HCT116 (cell line): ENCODE results near the gene CALN1. TPM values are rescaled to one million over a fixed set of nuclear protein-coding genes. Genes with fewer than 3 reads are reported as not detected.

Source experiments
- ATAC-seq: fragments of 200-7000 bp; cut with Tn5 transposase; 2 replicates; pipeline ENCODE4 v1.9.1; 2020; ENCODE audit warnings: mild to moderate bottlenecking, moderate library complexity
- BruUV-seq: library from RNA; stranded (reverse); fragments of 400-500 nt; replicated peaks from 2 replicates; lab custom pipeline; 2021; lab: Mats Ljungman, UMichigan
- CTCF ChIA-PET: fragments of 300-600 bp; sonication (Branson Sonifier 250); formaldehyde crosslinking; loops from one replicate; lab custom pipeline; 2021; ENCODE audit warnings: antibody characterized with exemption; lab: Charles Lee
- POLR2A ChIA-PET: fragments of 300-600, 350-600 bp; sonication (Branson Sonifier 250); formaldehyde crosslinking; loops from one replicate; lab custom pipeline; 2021; ENCODE audit warnings: antibody characterized with exemption; lab: Charles Lee
- RAD21 ChIA-PET, 2 experiments: fragments of 300-600 bp; sonication (Branson Sonifier 250); formaldehyde crosslinking; loops; one replicate each; lab custom pipeline; 2023; ENCODE audit warnings: low total read pairs in 2 of 2; ENCODE audit not compliant: uncharacterized antibody in 2 of 2, unreplicated experiment in 2 of 2, low non-redundant PET in 1 of 2; lab: Charles Lee
- DNase-seq: peaks from one replicate; pipeline ENCODE4 v3.0.0-alpha.2; 2010; ENCODE audit warnings: low read depth, low spot score
- H2AFZ ChIP-seq: fragments of 200-600 bp; shearing (Covaris generic), sonication (generic); 2 replicates; pipeline ENCODE4 v1.6.1; 2017; ENCODE audit warnings: low read depth, mixed run types, mixed read lengths, antibody characterized with exemption, low read length; ENCODE audit not compliant: poor library complexity, severe bottlenecking
- H3K27ac ChIP-seq: 2 replicates; pipeline ENCODE4 v1.5.1; 2012; ENCODE audit warnings: low read depth, low read length
- H3K27me3 ChIP-seq: fragments of 200-600 bp; sonication (generic); 2 replicates; pipeline ENCODE4 v1.6.1; 2016; ENCODE audit warnings: mixed run types, low read length, mixed read lengths; ENCODE audit not compliant: insufficient read depth
- H3K36me3 ChIP-seq, 2 experiments: fragments of 200-500 bp in 1 of 2; fragments of 200-600 bp in 1 of 2; sonication (Bioruptor generic) in 1 of 2; sonication (generic) in 1 of 2; 2 replicates each; pipeline versions ENCODE4 v1.5.1 to v1.6.1; 2014 to 2016; ENCODE audit warnings: low read length in 2 of 2, inconsistent platforms in 1 of 2, mixed read lengths in 1 of 2, mixed run types in 1 of 2; ENCODE audit not compliant: insufficient read depth in 2 of 2, control insufficient read depth in 1 of 2
- H3K4me1 ChIP-seq, 2 experiments: fragments of 200-600 bp in 1 of 2; sonication (generic) in 1 of 2; 2 replicates each; pipeline versions ENCODE4 v1.5.1 to v1.6.1; 2012 to 2017; ENCODE audit warnings: low read length in 2 of 2, inconsistent platforms in 1 of 2, mild to moderate bottlenecking in 1 of 2, mixed read lengths in 1 of 2, mixed run types in 1 of 2, moderate library complexity in 1 of 2; ENCODE audit not compliant: insufficient read depth in 2 of 2, control insufficient read depth in 1 of 2
- H3K4me2 ChIP-seq: fragments of 200-600 bp; sonication (generic); 2 replicates; pipeline ENCODE4 v1.6.1; 2017; ENCODE audit warnings: mixed run types, low read length, mixed read lengths
- H3K4me3 ChIP-seq, 2 experiments: fragments of 200-600 bp in 1 of 2; sonication (generic) in 1 of 2; replicated peaks in 1 of 2; 2 replicates each; pipeline ENCODE4 v1.5.1; 2011 to 2016; ENCODE audit warnings: low read length in 2 of 2, control low read depth in 1 of 2, low read depth in 1 of 2, mild to moderate bottlenecking in 1 of 2, mixed read lengths in 1 of 2, mixed run types in 1 of 2
- H3K79me2 ChIP-seq: fragments of 200-600 bp; sonication (generic); 2 replicates; pipeline ENCODE4 v1.6.1; 2017; ENCODE audit warnings: mild to moderate bottlenecking, mixed run types, low read length, moderate library complexity, mixed read lengths; ENCODE audit not compliant: insufficient read depth
- H3K9ac ChIP-seq: fragments of 200-600 bp; sonication (generic); 2 replicates; pipeline ENCODE4 v1.6.1; 2016; ENCODE audit warnings: low read length, mixed read lengths
- H3K9me2 ChIP-seq: fragments of 200-600 bp; sonication (generic), shearing (Covaris generic); 2 replicates; pipeline ENCODE4 v1.6.1; 2017; ENCODE audit warnings: mixed run types, mild to moderate bottlenecking, moderate library complexity; ENCODE audit not compliant: insufficient read depth
- H3K9me3 ChIP-seq, 2 experiments: fragments of 200-500 bp in 1 of 2; fragments of 200-600 bp in 1 of 2; sonication (Bioruptor generic) in 1 of 2; sonication (generic) in 1 of 2; 2 replicates each; pipeline ENCODE4 v1.6.1; 2014 to 2017; ENCODE audit warnings: low read length in 2 of 2, mixed read lengths in 2 of 2, inconsistent platforms in 1 of 2, low read depth in 1 of 2, mild to moderate bottlenecking in 1 of 2, mixed run types in 1 of 2, moderate library complexity in 1 of 2; ENCODE audit not compliant: control insufficient read depth in 1 of 2, insufficient read depth in 1 of 2
- H4K20me1 ChIP-seq: fragments of 200-600 bp; sonication (generic), shearing (Covaris generic); 2 replicates; pipeline ENCODE4 v1.6.1; 2017; ENCODE audit warnings: mixed run types, mild to moderate bottlenecking, moderate library complexity; ENCODE audit not compliant: insufficient read depth
- CEBPB ChIP-seq: IDR thresholded peaks from 2 replicates; pipeline ENCODE4 v1.6.1; 2012; ENCODE audit warnings: low read depth
- EZH2 ChIP-seq: fragments of 200-600 bp; sonication (generic); IDR thresholded peaks from 2 replicates; pipeline ENCODE4 v1.6.1; 2017; ENCODE audit warnings: antibody characterized with exemption, mixed run types
- POLR2A ChIP-seq: IDR thresholded peaks from 2 replicates; pipeline ENCODE4 v1.7.0; 2011; ENCODE audit warnings: borderline replicate concordance; ENCODE audit not compliant: insufficient read depth, insufficient read length; ENCODE audit errors: extremely low read depth
- POLR2AphosphoS5 ChIP-seq: IDR thresholded peaks from 2 replicates; pipeline ENCODE4 v1.6.1; 2011; ENCODE audit warnings: mild to moderate bottlenecking, low read depth, low read length, moderate library complexity
- SRF ChIP-seq: IDR thresholded peaks from 2 replicates; pipeline ENCODE4 v1.6.1; 2012; ENCODE audit warnings: low read depth
- YY1 ChIP-seq: IDR thresholded peaks from 2 replicates; pipeline ENCODE4 v1.6.1; 2011; ENCODE audit warnings: low read length, low read depth, moderate library complexity, mild to moderate bottlenecking; ENCODE audit not compliant: insufficient replicate concordance; ENCODE audit errors: extremely low read depth
- intact Hi-C: fragments of 100-400 bp; cut with micrococcal nuclease; formaldehyde crosslinking; loops from 2 replicates; pipeline ENCODE4 v1.10.0; 2022
- total RNA-seq: library from RNA; stranded (reverse); gene quantifications from one replicate; pipeline ENCODE4 v1.2.1, GENCODE V29; 2021; ENCODE audit not compliant: unreplicated experiment
- TF ChIP-seq, protein P1 (sequence below): IDR thresholded peaks from 2 replicates; pipeline ENCODE4 v1.6.1; 2012; ENCODE audit warnings: low read depth
- TF ChIP-seq, protein P2 (sequence below): IDR thresholded peaks from 2 replicates; pipeline ENCODE4 v1.6.1; 2012
- TF ChIP-seq, protein P3 (sequence below): IDR thresholded peaks from 2 replicates; pipeline ENCODE4 v1.6.1; 2012

The CALN1 gene
- total RNA-seq, 1 experiment from 2014 or later: 0.17 TPM

DNA sequence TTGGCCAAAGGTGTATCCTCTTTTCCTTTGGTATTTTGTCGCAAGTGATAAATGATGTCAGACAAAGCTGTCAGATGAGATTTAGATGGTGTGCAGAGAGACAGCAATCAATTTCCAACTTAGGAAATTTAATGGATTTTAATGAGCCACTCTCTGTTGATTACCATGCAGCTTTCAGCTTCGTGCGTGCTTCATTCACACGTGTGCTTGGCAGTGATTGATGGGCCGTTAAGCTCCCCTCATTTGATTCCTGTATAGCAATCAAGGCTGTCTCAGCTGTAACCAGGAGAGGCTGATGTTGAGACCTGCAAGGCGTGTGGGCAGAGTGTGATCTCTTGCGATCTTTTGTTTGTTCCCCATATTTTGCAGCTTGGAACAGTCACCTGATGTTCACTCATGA is 439.6 kb downstream of the CALN1 start (continued):
- TF ChIP-seq, protein P1, sequence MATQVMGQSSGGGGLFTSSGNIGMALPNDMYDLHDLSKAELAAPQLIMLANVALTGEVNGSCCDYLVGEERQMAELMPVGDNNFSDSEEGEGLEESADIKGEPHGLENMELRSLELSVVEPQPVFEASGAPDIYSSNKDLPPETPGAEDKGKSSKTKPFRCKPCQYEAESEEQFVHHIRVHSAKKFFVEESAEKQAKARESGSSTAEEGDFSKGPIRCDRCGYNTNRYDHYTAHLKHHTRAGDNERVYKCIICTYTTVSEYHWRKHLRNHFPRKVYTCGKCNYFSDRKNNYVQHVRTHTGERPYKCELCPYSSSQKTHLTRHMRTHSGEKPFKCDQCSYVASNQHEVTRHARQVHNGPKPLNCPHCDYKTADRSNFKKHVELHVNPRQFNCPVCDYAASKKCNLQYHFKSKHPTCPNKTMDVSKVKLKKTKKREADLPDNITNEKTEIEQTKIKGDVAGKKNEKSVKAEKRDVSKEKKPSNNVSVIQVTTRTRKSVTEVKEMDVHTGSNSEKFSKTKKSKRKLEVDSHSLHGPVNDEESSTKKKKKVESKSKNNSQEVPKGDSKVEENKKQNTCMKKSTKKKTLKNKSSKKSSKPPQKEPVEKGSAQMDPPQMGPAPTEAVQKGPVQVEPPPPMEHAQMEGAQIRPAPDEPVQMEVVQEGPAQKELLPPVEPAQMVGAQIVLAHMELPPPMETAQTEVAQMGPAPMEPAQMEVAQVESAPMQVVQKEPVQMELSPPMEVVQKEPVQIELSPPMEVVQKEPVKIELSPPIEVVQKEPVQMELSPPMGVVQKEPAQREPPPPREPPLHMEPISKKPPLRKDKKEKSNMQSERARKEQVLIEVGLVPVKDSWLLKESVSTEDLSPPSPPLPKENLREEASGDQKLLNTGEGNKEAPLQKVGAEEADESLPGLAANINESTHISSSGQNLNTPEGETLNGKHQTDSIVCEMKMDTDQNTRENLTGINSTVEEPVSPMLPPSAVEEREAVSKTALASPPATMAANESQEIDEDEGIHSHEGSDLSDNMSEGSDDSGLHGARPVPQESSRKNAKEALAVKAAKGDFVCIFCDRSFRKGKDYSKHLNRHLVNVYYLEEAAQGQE: no peak
- TF ChIP-seq, protein P2, sequence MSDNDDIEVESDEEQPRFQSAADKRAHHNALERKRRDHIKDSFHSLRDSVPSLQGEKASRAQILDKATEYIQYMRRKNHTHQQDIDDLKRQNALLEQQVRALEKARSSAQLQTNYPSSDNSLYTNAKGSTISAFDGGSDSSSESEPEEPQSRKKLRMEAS: no peak

DNA sequence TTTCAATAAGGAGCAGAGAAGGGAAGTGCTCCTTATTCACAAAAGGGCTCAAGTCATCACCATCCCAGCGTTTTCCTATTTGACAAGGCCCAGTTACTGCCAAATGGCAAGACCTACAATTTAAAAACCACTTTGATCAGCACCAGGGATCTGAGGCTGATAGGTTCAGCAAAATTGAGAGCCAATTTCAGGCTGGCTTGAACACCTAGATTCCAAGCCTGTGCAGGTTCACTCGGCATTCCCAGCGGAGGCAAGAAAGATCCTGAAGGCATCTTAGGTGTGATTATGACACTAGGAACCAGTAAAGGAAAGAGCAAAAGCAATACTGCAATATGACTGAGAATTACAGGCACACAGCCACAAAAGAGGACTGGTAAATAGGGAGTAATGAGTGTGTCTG is 441.4 kb downstream of the CALN1 start:
- intact Hi-C loops: no loop called here
- H3K4me2 ChIP-seq: no peak overlapping the region
- no peak for ATAC-seq

More for the DNA sequence above, 441.4 kb downstream of the CALN1 start:
- Histone ChIP-seq H3K4me1 (no peaks in the 10 kb centered on the region), H3K9me2 (no peaks in the 10 kb centered on the region), H3K9ac (no peak overlapping the region), H3K4me3 (no peak overlapping the region), H3K27ac (no peak overlapping the region), H3K36me3 (no peaks in the 10 kb centered on the region), H3K9me3 (peaks cover 0 to 4% of the 10 kb centered on the region in 2 experiments; a peak in 2 of 4 replicates), H3K27me3 (no peaks in the 10 kb centered on the region), H4K20me1 (no peaks in the 10 kb centered on the region), H2AFZ (no peak overlapping the region), H3K79me2 (no peaks in the 10 kb centered on the region)
- CTCF ChIA-PET: no interaction called here
- POLR2A ChIA-PET: no interaction called here
- no TSS peak for BruUV-seq
- RAD21 ChIA-PET: no interaction called here
- TF ChIP-seq, protein P1: no peak
- TF ChIP-seq, protein P3, sequence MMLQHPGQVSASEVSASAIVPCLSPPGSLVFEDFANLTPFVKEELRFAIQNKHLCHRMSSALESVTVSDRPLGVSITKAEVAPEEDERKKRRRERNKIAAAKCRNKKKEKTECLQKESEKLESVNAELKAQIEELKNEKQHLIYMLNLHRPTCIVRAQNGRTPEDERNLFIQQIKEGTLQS: no peak
- TF ChIP-seq SRF: no peak
- no peak for TF ChIP-seq CEBPB
- TF ChIP-seq, protein P2: no peak
- TF ChIP-seq EZH2: no peak
- no peak for TF ChIP-seq YY1
- TF ChIP-seq POLR2A: no peak
- TF ChIP-seq POLR2AphosphoS5: no peak
- no peak for DNase-seq
